ENCODE results near the gene KIAA1549.

The KIAA1549 gene

DNA sequence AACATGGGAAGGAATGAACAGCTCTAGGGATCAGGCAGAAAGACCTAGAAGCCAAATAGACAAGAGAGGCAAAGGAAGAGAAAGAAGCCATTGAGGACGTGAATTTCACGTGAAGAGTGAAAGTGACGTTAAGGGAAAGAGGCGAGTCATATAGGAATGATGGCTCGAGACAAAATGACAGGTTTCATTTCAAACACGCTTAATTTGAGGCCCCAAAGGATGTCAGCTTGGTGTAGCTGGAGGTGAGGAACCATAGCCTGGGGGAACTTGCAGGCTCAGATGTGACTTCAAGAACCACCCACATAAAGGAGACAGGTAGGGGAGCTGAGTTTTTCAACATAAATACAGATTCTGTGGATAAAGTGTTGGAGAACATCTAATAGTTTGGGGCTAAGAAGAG, 98.9 kb downstream of the KIAA1549 start:
- no peak for DNase-seq (ENCODE audit: low read depth)

GRCh38 chr7:138881579-138882188, 99.5 kb downstream of the KIAA1549 start:
- DNase-seq (ENCODE audit: low read depth), result no peak

- DNase-seq (ENCODE audit: low read depth), result no peak
These were observed 100.2 kb downstream of the KIAA1549 start for GRCh38 chr7:138880881-138881578.

GRCh38 chr7:138879356-138879755, 101.8 kb downstream of the KIAA1549 start:
- DNase-seq (ENCODE audit: low read depth), result no peak

DNA sequence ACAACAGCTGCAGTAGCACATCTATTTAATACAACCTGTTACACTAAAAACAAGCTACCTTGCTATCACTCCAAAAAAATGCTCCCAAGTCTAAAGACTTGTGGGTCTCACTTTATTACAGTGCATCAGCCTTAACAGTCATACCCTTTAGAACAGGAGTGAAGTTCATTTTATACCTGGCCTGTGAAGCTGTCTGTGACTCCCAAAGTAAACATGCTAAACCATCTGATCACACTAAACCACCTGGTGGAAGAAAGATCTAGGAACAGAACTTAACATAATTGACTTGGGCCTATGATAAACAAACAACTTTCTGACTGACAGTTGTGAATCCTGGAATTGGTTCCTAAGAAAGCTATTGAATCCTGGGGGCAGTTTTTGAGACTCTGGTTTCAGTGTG, 102.3 kb downstream of the KIAA1549 start:
- no peak for DNase-seq (ENCODE audit: low read depth)

DNA sequence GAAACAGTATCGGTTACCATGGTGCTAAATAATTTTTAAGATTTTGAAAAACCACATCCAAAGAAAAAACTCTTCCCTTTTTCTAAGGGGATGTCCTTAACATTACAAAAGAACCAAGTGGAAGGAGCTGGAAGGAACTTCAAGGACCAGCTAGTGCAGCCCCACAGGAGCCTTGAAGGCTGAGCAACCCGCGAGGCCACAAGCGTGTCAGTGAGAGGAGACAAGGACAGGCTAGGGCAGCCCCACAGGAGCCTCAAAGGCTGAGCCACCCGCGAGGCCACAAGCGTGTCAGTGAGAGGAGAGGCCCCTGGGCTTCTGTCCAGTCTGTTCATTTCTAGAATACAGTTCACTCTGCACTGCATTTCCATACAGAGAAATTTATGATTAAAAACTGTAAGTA, 103.1 kb downstream of the KIAA1549 start:
- no peak for DNase-seq (ENCODE audit: low read depth)

DNA sequence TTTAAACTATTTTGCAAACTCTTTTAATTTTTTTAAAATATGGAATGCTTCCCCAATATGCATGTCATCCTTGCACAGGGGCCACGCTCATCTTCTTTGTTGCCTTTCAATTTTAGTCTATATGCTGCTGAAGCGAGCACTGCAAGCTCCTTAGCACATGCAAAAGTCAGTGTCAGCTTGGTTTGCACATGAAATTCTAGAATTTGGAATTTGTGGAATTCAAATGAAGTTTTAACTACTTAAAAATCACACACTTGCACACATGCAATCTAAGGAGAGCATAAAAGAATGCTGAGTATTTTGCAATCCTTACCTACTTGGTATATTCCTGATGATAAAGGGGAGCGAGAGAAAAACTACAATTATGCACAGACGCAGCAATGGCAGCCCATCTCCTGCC, 104.9 kb downstream of the KIAA1549 start:
- DNase-seq (ENCODE audit: low read depth), result no peak

DNA sequence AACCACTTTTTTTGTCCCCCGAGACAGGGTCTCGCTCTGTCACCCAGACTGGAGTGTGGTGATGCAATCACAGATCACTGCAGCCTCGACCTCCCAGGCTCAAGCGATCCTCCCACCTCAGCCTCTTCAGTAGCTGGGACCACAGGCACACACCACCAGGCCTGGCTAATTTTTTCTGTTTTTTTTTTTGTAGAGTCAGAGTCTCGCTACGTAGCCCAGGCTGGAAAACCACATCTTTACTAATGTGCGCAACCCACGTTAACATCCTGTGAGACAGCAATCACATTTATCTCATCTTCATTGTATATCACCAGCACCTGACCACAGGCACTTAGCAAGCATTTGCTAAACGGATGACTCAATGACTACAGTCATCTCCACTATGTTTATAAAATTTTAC, 105.4 kb downstream of the KIAA1549 start:
- peak; percentile 30 for DNase-seq (ENCODE audit: low read depth)

DNA sequence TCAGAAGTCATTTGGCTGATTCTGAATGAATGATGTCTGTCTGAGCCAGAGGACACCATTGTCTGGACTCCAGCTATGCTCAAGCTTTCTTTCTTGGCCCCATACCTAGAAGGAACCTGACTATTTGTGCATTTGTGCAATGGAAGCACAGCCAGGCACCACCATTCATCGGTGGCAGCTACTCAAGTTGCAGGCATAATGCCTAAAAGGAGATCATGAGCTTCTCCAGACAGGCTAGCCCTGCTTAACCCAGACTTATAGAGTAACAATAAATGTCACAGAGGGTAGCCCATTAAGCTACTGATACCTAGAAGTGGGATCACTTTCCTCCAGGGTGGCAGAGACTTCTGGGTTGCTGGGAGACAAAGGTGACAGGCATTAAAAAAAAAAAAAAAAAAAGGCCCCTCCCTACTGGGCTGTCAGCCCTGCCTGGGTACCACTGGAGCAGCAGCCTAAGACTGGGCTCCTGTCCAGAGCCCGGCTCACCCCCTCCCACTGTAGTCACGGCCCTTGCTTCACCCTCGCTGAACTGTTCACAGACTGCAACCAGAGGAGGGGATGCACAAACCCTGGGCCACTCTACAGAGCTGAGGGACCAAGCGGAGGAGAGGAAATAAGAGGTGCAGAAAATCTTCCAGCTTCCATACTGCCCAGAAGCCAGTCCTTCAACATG, 107.8 kb downstream of the KIAA1549 start:
- no peak for DNase-seq (ENCODE audit: low read depth)

DNA sequence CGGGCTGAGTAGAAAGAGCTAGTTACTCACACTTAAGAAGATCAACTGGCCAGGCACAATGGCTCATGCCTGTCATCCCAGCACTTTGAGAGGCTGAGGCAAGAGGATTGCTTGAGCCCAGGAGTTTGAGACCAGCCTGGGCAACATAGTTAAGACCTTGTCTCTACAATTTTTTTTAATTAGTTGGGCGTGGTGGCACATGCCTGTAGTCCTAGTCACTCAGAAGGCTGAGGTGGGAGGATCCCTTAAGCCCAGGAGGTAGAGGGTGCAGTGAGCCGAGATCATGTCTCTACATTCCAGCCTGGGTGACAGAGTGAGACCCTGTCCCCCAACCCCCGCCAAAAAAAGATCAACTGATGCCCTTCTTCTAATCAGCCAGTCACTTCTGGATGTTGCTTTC, 108.6 kb downstream of the KIAA1549 start:
- no peak for DNase-seq (ENCODE audit: low read depth)

DNA sequence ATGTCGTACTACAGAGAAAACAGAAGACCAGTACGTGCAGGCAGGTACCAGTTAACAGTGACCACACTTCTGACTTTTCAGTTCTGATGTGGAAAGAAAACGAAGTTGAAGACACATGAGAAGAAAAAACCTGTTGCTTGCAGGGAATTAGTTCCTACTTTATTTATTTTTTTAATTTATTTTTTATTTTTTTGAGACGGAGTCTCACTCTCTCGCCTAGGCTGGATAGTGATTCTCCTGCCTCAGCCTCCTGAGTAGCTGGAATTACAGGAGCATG, 109.4 kb downstream of the KIAA1549 start:
- DNase-seq (ENCODE audit: low read depth), result no peak

DNA sequence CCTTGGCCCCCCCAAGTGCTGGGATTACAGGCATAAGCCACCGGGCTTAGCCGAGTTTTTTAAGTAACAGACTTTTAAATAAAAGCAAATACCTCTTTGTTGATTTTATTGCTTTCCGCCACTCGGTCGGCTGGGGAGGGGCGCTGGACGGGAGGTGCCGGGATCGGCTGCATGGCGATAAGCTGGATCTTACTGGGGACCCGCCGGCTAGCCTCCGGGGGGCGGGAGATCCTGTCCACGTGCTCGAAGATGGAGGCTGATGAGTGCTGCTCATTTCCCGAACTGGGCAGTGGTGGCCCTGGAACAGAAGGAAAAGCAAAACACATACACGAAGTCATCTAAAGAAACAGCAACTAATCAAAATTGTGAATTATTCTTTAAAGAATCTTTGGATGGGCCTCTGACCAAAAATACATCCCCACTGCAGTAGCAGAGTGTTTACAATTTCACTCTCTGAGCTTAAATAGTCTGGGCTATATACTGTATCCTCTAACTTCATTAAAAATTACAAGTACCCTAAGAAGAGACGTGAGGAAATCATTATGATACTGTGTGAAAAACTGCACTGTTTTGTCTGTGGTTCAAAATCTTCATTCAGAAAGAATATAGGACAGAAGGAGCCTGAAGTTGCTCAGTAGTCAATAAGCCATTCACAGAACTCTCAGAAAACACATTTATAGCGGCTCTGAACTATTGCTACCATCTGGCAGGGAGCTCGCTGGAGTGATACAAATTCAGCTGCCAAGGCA, 110.0 kb downstream of the KIAA1549 start:
- DNase-seq (ENCODE audit: low read depth), result no peak

DNA sequence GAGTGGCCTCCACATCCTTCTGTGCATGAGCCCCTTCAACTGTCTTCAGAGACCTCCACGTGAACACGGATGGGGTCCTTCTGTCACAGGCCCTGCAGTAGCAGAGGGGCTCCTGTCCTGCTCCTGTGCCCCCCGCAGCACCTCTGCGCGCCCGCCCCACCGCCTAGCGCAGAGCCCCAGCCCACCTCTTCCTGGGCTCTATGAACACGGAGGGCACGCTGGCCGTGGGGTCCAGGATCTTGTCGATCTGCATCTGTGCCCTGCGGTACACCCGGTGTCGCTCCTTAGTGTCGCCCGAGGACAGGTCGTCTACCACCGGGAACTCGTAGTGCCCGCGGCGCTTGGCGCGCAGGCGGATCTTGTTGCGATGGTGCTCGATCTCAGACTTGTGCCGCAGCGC, 111.8 kb downstream of the KIAA1549 start:
- no peak for DNase-seq (ENCODE audit: low read depth)

- no peak for DNase-seq (ENCODE audit: low read depth)
These were observed 112.5 kb downstream of the KIAA1549 start for GRCh38 chr7:138868711-138869110.

DNA sequence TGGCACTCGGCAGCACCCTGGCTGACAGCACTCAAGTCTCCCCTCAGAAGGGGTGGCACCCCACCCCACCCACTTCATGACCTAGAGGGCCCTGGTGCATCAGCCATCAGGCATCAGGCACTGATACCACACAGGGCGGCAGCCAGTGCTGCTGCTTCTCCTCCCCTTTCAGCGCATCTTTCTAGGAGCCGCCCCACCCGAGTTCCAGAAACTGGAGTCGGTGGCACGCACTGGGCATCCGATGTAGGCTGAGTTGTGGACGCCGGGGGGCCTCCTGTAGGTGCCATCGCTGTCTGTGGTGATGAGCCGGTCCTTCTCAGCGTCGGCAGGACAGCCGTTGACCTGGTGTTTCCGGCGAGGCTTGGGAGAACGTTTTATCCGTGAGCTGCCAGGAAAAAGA, 113.4 kb downstream of the KIAA1549 start:
- DNase-seq (ENCODE audit: low read depth), result no peak

DNA sequence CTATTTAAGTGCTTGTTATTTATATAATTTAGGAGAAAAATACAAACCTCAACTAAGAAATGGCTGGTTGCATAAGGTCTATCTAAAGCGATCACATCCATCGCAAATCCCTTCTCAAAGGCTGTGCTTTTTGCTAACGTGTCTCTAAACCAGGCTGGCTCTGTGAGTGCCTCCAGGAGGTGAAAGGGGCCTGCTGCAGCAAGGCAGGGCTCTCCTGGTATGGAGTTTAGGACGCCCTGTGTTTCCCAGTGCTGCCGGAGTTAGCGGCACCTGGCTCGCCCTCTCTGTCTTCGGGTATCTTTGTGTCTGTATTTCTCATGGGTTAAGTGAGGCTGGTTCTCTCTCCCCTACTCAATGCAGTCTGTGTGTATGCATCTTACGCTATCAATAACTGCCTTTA, 114.8 kb downstream of the KIAA1549 start:
- no peak for DNase-seq (ENCODE audit: low read depth)

GRCh38 chr7:138865843-138866242, 115.3 kb downstream of the KIAA1549 start:
- DNase-seq (ENCODE audit: low read depth), result peak; percentile 10

DNA sequence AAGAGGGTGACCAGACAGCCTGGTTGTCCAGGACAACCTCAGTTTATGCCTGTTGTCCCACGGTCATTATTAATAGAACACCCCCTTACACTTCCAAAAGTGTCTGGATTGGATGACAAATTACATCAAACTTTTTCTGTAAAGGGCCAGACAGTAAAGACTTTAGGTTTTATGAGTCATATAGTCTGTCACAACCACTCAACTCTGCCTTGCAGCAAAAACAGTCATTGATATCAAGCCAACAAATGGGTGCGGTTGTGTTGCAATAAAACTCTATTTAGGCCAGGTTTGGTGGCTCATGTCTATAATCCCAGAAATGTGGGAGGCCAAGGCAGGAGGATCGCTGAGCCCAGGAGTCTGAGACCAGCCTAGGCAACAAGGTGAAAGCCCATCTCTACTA, 116.5 kb downstream of the KIAA1549 start:
- no peak for DNase-seq (ENCODE audit: low read depth)

DNA sequence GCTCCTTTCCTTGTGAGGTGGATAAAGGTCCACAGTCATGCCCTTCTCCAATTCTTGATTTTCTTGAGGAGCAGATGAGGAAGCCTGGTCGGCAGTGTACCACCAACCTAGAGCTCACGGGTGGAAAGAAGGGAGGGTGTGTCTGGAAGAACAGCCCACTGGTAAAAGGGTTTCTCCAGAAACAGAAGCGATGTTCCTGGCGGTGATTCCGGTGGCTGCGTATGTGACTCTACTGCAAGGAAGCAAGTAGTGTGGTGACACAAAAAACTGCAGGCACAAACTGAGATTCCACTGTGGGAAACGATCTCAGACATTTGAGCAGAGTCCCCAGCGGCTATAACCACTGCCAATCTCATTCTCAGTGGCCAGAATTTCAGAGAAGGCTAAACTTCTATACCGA, 117.3 kb downstream of the KIAA1549 start:
- no peak for DNase-seq (ENCODE audit: low read depth)

GRCh38 chr7:138861051-138861450, 120.1 kb downstream of the KIAA1549 start:
- no peak for DNase-seq (ENCODE audit: low read depth)

DNA sequence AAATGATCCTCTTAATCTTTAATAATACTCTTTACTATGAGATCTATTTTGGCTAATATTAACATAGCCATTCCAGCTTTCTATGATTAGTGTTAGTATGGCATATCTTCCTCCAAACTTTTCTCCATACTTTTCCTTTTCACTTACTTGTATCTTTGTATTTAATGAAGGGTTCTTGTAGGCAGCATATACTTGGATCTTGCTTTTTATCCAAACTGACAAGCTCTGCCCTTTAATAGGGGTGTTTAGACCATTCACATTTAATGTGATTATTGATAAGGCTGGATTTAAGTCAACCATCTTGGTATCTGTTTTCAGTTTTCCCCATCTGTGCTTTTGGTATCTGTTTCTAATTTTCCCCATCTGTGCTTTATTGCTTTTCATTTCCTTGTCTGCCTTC, 123.5 kb downstream of the KIAA1549 start:
- DNase-seq (ENCODE audit: low read depth), result no peak

- no peak for DNase-seq (ENCODE audit: low read depth)
These were observed 127.0 kb downstream of the KIAA1549 start for GRCh38 chr7:138854115-138854645.

GRCh38 chr7:138853448-138853847, 127.7 kb downstream of the KIAA1549 start:
- no peak for DNase-seq (ENCODE audit: low read depth)

Data from stimulated activated CD8-positive, alpha-beta memory T cell treated with anti-CD3 and anti-CD28 coated beads, Interleukin-12 subunit alpha, Interleukin-12 subunit beta, amount 100 ng/mL, for 4 hours (primary cell).